CD4-positive, alpha-beta T cell treated with Interferon gamma for 1 hour (primary cell): ENCODE measurements around the gene HEPACAM.

ENCODE experiments used
- DNase-seq: peaks from one replicate; pipeline ENCODE4 v3.0.0-alpha.2; 2020

HEPACAM gene

DNA sequence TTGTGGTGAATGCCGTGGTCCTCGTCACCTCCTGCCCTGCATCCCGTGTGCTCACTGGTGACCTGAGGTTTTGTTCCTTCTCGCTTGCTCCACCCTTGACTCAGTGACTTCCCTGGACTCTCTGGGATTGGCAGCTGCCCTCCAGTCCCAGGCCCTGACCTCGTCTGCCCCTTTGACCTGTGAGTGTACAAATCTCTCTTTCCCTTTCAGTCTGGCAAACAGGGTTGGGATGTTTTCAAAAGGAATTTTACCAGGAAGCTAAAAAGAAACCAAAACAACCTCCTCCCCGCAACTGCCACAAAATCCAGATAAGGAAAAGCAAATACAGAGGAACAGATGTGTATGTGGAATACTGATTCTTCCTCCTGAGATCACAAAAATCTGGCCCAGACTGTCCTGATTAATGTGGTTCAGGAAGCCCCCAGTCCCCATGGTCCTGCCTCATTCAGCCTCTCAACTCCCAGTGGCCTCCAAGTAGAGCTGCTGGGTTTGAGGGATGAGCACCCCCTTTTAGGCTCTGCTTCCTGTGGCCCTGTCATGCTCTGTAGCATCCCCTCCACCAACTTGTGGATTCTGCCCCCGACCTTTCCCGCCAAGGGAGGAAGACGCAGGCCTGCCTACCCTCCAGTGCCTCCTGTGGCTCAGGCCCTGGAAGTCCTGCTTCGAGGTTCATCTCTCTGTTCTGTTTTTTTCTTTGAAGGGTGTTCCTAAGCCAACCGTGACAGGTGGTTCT, 53.3 kb downstream of the HEPACAM start:
- DNase-seq, result no peak

DNA sequence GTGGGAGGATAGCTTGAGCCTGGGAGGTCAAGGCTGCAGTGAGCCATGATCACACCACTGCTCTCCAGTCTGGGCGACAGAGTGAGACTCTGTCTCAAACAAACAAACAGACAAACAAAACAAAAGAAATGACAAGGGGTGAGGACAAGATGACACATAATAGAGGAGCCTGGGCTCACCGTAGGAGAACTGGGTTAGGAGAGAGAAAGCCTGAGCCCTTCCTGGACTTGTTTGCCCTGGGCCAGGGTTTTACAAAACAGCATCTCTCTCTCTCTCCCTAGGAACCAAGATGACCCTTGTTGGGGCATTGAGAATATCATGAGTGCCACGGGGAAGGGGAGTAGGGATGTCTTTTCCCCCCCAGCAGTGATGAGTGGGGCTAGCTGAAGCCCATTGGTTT, 54.9 kb downstream of the HEPACAM start:
- no peak for DNase-seq

DNA sequence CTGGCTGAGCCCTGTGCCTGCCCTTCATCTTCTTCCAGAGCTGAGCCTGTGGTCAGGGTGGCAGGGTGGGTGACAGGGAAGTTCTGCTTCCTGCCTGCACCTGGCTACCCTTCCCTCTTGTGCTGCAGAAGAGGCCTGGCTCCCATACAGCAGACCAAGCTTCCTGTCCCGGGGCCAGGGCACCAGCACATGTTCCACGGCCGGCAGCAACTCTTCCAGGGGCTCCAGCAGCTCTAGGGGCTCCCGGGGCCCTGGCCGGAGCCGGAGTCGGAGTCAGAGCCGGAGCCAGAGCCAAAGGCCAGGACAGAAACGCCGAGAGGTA, 55.6 kb downstream of the HEPACAM start:
- DNase-seq, result no peak

DNA sequence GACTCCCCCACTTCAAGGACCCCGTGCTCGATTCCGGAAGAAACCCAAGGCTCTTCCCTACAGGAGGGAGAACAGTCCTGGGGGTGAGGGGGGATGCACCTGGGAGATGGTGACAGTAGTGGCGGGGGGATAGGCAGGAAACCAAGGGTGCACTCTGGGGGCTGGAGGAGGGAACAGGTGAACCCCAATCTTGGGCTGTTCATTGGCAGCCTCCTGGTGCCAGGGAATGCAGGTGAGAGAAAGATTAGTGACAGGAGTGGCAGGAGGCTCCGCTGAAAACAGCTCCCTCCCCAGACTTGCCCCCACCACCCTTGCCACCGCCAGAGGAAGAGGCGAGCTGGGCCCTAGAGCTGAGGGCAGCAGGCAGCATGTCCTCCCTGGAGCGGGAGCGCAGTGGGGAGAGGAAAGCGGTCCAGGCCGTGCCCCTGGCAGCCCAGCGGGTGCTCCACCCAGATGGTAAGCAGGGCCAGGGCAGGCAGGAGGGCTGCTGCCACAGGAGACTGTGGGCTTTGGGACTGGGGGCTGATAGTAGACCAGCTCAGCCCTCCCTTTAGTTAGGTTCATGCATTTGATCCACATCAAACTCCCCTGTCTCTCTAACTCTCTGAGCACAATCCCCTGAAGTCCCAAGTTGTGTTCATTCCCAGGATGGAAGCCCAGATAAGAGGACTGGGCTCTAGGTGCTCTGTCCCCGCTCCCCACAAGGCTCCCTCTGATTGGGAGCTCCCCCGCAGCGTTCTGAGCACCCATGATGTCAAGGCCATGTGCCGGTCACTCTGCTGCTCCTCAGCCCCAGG, 56.2 kb downstream of the HEPACAM start:
- DNase-seq, result no peak

DNA sequence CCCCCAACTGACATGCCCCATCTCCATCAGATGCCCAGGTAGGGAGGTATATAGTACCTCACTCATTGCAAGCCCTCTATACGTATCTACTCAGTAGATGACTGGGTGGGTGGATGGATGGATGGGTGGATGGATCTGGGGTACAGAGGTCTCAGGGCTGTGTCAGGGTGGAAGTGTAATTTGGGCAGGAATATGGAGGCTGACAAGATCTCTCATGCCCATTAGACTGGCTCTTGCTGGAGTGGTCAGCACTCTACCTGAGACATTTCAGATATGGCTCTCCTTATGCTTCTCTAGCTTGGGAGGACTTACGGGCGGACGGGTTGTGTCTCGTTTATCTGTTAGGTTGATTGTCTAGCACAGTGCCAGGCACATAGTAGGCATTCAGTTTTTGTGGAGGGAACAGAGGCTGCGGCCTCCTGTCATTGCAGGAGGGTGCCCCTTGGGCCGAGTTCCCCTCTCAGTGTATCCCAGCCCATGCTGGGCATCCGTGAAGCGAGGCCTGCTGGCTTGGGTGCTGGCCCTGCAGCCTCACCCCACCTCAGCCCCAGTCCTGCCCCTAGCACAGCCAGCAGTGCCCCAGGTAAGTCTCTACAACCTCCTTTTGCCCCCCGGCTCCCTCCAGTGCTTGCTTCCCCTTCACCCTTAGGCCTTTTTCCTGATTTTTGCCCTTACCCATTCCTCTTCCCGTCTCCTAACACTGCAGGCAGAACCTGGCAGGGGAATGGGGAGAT, 56.9 kb downstream of the HEPACAM start:
- no peak for DNase-seq

DNA sequence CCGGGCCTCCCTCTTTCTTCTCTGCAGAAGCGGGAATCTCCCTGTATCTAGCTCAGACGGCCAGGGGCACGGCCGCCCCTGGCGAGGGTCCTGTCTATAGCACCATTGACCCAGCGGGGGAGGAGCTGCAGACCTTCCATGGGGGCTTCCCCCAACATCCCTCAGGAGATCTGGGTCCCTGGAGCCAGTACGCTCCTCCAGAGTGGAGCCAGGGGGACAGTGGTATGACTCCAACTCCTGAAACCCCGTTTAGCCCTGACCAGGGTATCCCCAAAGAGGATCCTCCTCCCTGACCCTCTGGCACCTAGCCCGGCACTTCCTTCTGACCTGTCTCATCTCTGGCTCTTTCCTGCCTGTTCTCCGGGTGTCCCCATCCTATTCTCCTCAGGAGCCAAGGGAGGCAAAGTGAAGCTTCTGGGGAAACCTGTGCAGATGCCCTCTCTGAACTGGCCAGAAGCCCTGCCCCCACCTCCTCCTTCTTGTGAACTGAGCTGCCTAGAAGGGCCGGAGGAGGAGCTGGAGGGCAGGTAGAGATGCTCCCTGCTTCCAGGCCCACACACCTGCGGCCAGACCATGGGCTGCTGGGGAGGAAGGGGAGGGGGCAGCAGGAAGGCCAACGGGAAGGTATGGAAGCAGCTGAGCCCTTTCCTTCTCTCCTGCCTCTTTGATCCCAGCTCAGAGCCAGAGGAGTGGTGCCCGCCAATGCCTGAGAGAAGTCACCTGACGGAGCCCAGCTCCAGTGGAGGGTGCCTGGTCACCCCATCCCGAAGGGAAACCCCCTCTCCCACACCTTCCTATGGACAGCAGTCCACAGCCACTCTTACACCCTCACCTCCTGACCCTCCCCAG, 57.7 kb downstream of the HEPACAM start:
- DNase-seq, result no peak

DNA sequence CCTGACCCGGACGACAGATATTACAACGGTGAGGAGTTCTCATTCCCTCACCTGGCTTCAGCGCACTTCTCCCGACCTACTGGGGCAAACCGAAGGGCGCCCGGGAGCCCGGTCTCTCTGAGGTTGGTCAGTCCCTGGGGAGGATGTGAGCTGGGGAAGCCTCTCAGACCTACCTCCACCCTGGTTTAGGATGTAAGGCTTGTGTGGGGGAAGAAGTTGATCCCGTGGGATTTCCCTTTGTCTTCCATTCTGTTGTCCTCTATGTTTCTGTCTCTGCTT, 58.3 kb downstream of the HEPACAM start:
- no peak for DNase-seq

DNA sequence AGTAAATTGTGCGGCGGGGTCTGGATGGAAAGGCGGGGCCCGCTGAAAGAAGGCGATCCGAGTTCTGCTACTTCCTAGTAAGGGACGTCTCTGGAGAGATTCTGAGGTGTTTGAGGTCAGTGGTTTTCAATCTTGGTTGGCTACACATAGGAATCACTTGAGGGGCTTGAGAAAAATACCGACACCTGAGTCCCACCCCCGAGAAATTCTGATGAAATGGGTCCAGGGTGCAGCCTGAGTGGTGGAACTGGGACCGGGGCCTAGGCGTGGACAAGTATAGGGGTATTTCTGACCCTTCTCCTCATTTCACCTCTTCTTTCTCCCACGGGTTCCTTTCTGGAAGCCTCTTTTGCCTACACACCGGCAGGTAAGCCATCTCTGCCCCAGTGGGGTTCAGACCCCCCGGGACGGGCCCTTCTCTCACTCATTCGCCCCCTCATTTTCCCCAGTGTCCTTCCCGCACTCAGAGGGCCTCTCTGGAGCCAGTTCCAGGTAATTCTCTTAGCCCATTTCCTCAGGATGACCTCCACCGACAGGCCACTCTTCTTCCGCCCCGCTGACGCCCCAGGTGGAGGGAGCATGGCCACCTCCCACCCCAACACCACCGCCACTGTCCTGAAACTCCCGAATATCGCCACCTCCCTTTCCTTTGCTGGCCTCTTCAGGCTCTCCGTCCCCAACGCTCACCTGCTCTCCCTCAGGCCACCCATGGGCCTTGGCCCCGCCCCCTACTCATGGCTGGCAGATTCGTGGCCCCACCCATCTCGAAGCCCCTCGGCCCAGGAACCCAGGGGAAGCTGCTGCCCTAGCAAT, 58.8 kb downstream of the HEPACAM start:
- DNase-seq, result no peak

DNA sequence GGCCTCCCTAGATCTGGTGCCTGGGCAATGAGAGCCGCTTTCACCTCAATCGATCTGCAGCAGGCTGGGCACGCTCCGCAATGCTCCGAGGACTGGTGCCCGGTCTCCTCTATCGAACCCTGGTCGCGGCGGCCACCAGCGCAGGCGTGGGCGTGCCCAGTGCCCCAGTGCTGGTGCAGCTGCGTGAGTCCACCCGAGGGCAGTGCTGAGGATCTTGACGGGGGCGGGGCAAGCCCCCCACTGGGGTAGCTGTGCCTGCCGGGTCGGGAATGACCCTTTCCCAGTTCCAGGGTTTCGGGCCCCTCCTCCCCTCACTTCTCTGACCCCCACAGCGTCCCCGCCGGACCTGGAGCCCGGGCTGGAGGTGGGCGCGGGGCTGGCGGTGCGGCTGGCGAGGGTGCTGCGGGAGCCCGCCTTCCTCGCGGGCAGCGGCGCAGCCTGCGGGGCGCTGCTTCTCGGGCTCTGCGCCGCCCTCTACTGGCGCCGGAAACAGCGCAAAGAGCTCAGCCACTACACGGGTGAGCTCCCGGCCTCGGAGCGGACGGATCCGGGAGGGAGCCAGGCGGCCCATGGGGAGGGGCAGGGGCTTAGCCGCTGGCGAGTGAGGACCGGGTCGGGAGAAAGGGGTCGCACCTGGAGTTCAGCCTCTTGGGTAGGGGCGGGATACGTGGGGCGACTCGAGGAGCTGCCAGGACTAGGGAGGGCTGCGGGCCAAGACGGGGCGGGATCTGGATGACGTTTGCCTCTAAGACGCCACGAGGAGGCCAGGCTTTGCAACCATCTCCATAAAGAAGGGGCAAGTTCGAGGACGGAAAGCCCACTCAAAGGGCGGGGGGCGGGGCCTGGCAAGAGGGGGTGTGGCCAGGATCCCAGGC, 59.7 kb downstream of the HEPACAM start:
- DNase-seq, result peak; percentile 81

DNA sequence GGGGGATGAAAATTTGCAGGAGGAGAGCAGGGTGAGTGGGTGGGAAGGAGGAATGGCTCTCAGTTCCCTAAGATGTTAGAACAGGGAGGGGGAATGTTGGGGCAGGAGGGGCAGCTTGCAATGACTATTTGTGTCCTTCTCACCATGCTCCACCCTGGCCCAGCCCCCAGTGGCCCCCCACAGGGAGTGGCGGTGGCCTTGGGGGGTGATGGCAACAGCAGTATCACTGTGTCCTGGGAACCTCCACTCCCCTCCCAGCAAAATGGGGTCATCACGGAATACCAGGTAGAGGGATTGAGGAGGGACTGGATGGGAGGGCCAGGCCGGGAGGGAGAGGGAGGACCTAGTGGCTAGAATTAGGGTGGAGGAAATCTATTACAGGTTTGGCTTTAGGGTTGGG, 60.4 kb downstream of the HEPACAM start:
- DNase-seq, result no peak

DNA sequence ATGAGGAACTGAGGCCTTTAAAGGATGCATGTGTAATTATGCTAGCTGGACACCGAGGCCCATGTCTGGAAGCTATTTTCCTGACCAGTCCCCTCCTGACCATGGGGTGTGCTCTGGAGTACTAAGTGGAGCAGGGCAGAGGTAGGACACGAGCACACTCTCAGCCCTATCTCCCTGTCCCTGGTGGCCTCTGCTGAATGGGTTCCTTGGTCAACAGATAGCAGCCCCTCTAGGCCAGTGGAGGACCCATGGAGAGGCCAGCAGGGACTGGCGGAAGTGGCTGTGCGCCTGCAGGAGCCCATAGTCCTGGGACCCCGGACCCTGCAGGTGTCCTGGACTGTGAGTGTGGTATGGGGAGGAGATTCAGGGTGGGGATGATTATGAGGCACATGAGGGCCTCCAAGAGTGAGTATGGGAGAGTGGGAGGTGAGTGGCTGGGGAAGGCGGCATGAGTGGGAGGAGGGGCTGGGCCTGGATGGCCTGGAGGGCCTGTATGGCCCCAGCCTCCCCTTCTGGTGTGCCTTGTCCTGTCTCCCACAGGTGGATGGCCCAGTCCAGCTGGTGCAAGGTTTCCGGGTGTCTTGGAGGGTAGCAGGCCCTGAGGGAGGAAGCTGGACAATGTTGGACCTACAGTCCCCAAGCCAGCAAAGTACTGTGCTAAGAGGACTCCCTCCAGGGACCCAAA, 61.1 kb downstream of the HEPACAM start:
- no peak for DNase-seq

DNA sequence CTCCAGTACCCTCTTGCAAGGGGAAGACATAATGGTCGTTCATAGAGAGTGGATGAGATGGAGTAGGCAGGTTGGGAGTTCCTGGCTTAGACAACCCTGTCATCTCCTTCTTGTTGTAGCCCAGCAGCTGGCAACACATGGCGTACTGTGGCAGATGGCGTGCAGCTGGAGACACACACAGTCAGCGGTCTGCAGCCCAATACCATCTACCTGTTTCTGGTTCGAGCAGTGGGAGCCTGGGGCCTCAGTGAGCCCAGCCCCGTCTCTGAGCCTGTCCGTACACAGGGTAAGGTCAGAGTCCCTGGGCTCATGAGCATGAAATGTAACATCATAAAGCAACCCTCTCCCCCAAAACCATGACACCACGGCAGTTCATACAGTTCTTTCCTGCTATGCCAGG, 61.9 kb downstream of the HEPACAM start:
- no peak for DNase-seq

DNA sequence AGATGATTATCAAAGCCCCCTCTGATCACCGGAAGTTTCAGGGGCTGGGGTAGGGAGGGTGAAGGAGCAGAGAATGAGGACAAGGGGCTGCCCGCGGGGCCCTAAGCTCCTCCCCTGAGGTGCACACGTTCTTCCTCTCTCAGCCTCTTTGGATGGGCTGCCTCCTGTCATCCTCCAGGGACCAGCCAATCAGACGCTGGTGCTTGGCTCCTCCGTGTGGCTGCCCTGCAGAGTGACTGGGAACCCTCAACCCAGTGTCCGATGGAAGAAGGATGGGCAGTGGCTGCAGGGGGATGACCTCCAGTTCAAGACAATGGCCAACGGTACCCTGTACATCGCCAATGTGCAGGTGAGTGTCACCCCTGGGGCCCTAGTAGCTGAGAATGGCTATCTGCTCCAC, 63.1 kb downstream of the HEPACAM start:
- DNase-seq, result no peak

DNA sequence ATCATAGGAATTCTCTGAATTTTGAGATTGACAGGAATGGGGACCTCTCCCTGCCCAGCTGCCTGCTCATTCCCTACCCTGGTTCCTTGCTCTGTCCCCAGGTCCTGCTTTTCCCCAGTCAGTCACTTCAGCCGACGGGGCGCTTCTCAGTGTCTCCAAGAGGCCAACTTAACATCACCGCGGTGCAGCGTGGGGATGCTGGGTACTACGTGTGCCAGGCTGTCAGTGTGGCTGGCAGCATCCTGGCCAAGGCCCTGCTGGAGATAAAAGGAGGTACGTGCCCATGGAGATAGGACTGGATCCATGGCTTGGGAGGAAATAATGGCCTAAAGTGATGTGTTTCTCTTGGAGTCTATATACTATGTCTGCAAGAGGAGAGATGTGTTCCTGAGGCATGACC, 63.6 kb downstream of the HEPACAM start:
- DNase-seq, result no peak

DNA sequence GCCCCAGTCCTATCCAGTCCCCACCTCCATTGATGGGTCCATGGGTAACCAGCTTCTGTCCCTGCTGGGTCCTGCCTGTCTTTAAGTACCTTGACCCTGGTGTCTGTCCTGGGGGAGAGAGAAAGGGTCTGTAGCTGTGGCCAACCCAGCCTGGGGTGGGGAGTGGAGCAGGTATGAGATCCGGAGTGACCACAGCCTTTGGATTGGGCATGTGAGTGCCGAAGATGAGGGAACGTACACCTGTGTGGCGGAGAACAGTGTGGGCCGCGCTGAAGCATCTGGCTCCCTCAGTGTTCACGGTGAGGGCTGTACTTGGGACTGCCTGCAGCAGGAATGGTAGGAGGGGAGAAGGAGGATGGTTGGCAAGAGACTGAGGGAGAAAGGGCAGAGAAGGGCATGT, 65.4 kb downstream of the HEPACAM start:
- no peak for DNase-seq

DNA sequence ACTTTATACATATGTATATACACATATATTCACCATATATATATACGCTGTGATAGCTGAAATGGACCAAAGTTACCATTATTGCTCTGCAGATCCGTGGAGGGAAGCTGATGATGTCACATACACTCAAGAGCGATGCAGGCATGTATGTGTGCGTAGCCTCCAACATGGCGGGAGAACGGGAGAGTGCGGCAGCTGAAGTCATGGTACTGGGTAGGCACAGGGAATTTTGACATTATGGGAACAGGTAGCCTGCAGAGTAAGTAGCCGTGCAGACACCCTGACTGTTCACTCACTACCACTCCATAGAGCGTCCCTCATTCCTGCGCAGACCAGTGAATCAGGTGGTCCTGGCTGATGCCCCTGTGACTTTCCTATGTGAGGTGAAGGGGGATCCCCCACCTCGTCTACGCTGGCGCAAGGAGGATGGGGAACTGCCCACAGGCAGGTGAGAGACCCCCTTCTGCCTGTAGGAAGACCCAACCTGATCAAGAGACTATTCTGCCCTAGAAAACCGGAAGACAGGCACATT, 65.9 kb downstream of the HEPACAM start:
- no peak for DNase-seq

DNA sequence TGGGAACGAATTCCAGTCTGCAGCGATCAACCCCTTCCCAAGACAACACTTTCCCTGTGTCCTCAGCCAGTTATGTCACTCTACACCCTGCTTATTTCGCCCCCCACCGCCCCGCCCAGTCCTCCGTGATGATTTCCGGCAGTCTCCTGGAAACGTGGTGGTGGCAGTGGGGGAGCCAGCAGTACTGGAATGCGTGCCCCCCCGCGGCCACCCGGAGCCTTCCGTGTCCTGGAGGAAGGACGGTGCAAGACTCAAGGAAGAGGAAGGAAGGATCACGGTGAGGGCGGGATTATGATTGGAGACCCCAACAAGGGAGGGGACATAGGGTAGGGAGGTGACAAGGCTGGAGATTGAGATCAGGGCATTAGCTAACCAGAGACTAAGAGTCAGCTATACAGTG, 66.5 kb downstream of the HEPACAM start:
- no peak for DNase-seq
